OCI-LY3 (cell line): ENCODE measurements around the gene TEDC1.

Experiments
- H2AFZ ChIP-seq: fragments of 200-600, 300-600 bp; shearing (Covaris generic); 2 replicates; pipeline ENCODE4 v1.6.0; 2014; ENCODE audit warnings: antibody characterized with exemption, low read depth, low read length
- H3K27ac ChIP-seq: fragments of 200-600, 300-600 bp; sonication (generic); 2 replicates; pipeline ENCODE4 v1.5.1; 2014; ENCODE audit warnings: mild to moderate bottlenecking, low read length, moderate library complexity, mixed read lengths
- H3K27me3 ChIP-seq: fragments of 200-600, 300-600 bp; sonication (generic); 2 replicates; pipeline ENCODE4 v1.6.1; 2014; ENCODE audit warnings: low read depth, low read length, mixed read lengths
- H3K36me3 ChIP-seq: fragments of 200-600, 300-600 bp; sonication (generic); replicated peaks from 2 replicates; pipeline ENCODE3; 2014; ENCODE audit warnings: low read depth, low read length, mixed read lengths
- H3K4me1 ChIP-seq: fragments of 300-600, 200-600 bp; sonication (generic); 2 replicates; pipeline ENCODE4 v1.6.1; 2014; ENCODE audit warnings: low read length, mixed read lengths
- H3K4me2 ChIP-seq: fragments of 200-600, 300-600 bp; sonication (generic); 2 replicates; pipeline ENCODE4 v1.6.1; 2014; ENCODE audit warnings: low read length, mixed read lengths
- H3K4me3 ChIP-seq: fragments of 300-600, 200-600 bp; sonication (generic); 2 replicates; pipeline ENCODE4 v1.5.1; 2014; ENCODE audit warnings: antibody characterized with exemption, mild to moderate bottlenecking, low read length, moderate library complexity
- H3K79me2 ChIP-seq: fragments of 300-600, 200-600 bp; shearing (Covaris generic); 2 replicates; pipeline ENCODE4 v1.6.1; 2014; ENCODE audit warnings: mild to moderate bottlenecking, low read length, mixed read lengths
- H3K9ac ChIP-seq: fragments of 300-600, 200-600 bp; shearing (Covaris generic); 2 replicates; pipeline ENCODE4 v1.6.0; 2014; ENCODE audit warnings: mild to moderate bottlenecking, low read length, moderate library complexity
- H3K9me3 ChIP-seq: fragments of 200-600, 300-600 bp; shearing (Covaris generic); 2 replicates; pipeline ENCODE4 v1.6.1; 2014; ENCODE audit warnings: low read length, mixed read lengths; ENCODE audit not compliant: insufficient read depth
- H4K20me1 ChIP-seq: fragments of 200-600, 300-600 bp; sonication (generic); 2 replicates; pipeline ENCODE4 v1.6.1; 2016; ENCODE audit warnings: low read length, mixed read lengths; ENCODE audit not compliant: insufficient read depth
- EZH2phosphoT487 ChIP-seq: fragments of 200-600 bp; shearing (Covaris generic); IDR thresholded peaks from 2 replicates; pipeline ENCODE4 v1.6.1; 2018; ENCODE audit warnings: antibody characterized with exemption, mixed run types, low read depth
- TF ChIP-seq, protein P1 (sequence below): fragments of 200-600, 300-600 bp; sonication (generic); IDR thresholded peaks from 2 replicates; pipeline ENCODE4 v1.5.1; 2014; ENCODE audit warnings: antibody characterized with exemption, low read length, low read depth

Gene TEDC1

DNA sequence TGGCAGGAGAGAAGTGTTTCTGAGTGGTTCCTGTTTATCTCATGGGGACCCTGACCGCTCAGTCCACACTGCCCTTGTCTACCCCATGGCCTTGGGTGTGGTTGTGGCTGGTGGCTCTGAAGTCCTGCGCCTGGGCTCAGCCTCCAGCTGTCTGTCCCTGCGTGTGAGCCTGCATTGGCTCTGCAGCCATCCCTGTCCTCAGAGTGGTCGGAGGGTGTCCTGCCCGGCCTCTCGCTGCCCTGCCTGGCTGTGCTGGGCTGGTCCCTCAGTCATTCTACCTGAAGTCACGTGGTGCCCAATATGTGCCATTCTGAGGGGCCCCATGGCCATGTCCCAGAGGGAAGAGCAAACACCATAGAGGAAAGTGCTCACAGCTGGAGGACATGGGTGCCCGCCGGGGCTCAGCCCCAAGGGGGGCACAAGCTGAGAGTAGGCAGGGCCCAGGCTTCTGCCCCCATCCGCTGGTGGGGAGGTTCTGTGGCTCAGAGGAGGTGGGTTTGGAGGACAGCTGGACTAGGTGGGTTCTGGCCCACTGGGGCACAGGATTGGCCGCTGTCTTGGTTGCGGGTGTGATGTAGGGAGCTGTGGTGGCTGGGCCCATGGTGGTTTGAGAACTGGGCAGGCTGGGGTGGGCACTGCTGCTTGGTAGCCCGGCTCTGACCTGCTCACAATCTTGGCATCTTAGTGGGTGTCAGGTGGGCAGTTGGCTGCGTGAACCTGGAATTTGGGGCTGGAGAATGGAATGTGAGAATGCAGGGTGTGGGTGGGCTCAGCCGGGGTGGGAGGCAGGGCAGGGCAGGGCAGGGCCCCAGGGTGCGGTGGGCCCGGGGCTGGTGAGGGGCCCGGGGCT, 11.6 kb downstream of the TEDC1 start:
- Histone ChIP-seq H3K27me3 (no peaks in the 10 kb centered on the region), H3K9ac (no peak overlapping the region), H3K36me3 (no peaks in the 10 kb centered on the region), H3K9me3 (no peaks in the 10 kb centered on the region), H4K20me1 (no peaks in the 10 kb centered on the region), H3K4me1 (no peaks in the 10 kb centered on the region), H3K4me3 (no peak overlapping the region), H2AFZ (no peak overlapping the region), H3K27ac (no peak overlapping the region), H3K79me2 (no peaks in the 10 kb centered on the region), H3K4me2 (no peak overlapping the region)
- TF ChIP-seq, protein P1, sequence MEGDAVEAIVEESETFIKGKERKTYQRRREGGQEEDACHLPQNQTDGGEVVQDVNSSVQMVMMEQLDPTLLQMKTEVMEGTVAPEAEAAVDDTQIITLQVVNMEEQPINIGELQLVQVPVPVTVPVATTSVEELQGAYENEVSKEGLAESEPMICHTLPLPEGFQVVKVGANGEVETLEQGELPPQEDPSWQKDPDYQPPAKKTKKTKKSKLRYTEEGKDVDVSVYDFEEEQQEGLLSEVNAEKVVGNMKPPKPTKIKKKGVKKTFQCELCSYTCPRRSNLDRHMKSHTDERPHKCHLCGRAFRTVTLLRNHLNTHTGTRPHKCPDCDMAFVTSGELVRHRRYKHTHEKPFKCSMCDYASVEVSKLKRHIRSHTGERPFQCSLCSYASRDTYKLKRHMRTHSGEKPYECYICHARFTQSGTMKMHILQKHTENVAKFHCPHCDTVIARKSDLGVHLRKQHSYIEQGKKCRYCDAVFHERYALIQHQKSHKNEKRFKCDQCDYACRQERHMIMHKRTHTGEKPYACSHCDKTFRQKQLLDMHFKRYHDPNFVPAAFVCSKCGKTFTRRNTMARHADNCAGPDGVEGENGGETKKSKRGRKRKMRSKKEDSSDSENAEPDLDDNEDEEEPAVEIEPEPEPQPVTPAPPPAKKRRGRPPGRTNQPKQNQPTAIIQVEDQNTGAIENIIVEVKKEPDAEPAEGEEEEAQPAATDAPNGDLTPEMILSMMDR, result no peak
- TF ChIP-seq EZH2phosphoT487, result no peak

DNA sequence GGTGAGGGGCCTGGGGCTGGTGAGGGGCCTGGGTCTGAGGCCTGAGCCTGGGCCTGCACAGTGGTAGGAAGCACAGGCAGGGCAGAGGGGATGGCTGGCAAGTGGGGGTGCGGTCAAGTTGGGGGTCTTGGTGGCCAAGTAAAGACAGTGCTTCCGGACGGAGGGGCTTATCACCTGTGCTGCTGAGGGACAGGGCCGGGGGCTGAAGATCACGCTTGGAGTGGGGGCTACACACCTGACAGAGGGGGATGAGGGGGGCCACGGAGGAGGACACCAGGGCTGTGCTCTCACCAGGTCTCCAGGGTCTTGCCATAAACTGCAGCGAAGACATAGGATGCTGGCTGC, 12.2 kb downstream of the TEDC1 start:
- no peak overlapping the region for H3K9ac ChIP-seq
- H3K9me3 ChIP-seq, result no peaks in the 10 kb centered on the region
- no peak overlapping the region for H2AFZ ChIP-seq
- no peaks in the 10 kb centered on the region for H4K20me1 ChIP-seq
- no peak overlapping the region for H3K4me3 ChIP-seq
- no peak overlapping the region for H3K4me2 ChIP-seq
- H3K27me3 ChIP-seq, result no peaks in the 10 kb centered on the region
- no peaks in the 10 kb centered on the region for H3K79me2 ChIP-seq
- no peaks in the 10 kb centered on the region for H3K4me1 ChIP-seq
- H3K27ac ChIP-seq, result no peak overlapping the region
- no peaks in the 10 kb centered on the region for H3K36me3 ChIP-seq
- TF ChIP-seq, protein P1, result no peak
- no peak for TF ChIP-seq EZH2phosphoT487

DNA sequence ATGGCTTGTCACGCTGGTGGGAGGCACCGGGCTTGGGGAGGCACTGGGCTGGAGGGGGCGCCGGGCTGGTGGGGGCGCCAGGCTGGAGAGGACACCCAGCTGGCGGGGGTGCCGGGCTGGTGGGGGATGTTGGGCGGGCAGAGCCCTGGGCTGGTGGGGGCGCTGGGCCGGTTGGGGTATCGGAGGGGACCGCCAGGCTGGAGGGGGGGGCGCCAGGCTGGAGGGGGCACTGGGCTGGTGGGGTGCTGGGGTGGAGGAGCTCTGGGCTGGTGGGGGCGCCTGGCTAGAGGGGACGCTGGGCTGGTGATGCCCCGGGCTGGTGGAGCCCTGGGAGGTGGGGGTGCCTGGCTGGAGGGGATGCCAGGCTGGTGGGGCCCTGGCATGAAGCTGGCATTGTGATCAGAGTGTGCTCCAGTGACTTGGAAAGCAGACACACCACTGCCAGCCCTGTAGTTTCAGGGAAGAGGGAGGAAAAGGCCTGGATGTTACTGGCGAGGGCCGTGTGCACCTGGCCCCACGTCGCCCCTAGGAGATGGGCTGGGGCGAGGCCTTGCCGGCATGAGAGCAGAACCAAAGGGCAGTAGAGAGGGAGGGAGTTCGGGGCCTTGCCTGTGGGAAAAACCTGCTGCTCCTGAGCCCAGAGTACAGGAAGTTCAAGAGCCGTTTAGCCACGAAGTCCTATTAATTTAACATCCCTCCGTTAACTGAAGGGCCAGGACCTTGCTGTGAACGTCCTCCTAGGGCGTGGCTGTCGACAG, 13.1 kb downstream of the TEDC1 start:
- Histone ChIP-seq H3K9ac (no peak overlapping the region), H3K4me1 (no peaks in the 10 kb centered on the region), H3K9me3 (no peaks in the 10 kb centered on the region), H3K4me2 (no peak overlapping the region), H2AFZ (no peak overlapping the region), H3K27ac (no peak overlapping the region), H3K27me3 (no peaks in the 10 kb centered on the region), H4K20me1 (no peaks in the 10 kb centered on the region), H3K36me3 (no peaks in the 10 kb centered on the region), H3K4me3 (no peak overlapping the region), H3K79me2 (no peaks in the 10 kb centered on the region)
- no peak for TF ChIP-seq EZH2phosphoT487
- TF ChIP-seq, protein P1, result no peak

DNA sequence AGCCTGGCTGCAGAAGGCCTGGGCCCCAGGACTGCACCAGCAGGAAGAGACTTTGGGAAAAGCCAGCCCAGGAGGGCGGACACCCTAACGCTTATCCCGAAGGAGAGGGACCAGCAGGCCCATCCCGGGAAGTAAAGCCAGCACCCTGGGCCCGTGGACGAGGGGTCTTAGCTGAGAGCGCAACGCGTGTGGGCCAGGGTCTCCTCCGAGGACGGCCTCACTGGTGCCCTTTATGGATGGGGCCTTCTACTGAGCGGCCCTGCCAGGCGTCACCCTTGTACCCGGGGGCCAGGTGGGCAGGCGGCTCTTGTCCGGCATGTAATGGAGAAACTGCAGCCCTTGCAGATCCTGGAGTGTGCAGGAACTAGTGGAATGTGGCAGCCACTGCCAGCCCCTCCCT, 14.1 kb downstream of the TEDC1 start:
- Histone ChIP-seq H3K79me2 (no peaks in the 10 kb centered on the region), H3K36me3 (no peaks in the 10 kb centered on the region), H3K4me3 (no peak overlapping the region), H3K27me3 (no peaks in the 10 kb centered on the region), H2AFZ (no peak overlapping the region), H3K9ac (no peak overlapping the region), H4K20me1 (no peaks in the 10 kb centered on the region), H3K9me3 (no peaks in the 10 kb centered on the region), H3K27ac (no peak overlapping the region), H3K4me1 (no peaks in the 10 kb centered on the region), H3K4me2 (no peak overlapping the region)
- TF ChIP-seq, protein P1, result no peak
- TF ChIP-seq EZH2phosphoT487, result no peak
